Adipocyte (in vitro differentiated cells): Measurements from ENCODE around the gene ARMH3.

Source experiments
- DNase-seq: peaks from one replicate; pipeline ENCODE4 v3.0.0-alpha.2; 2015; ENCODE audit warnings: low read depth
- H3K27me3 ChIP-seq: replicated peaks from 2 replicates; pipeline ENCODE4 v1.7.0; 2013; ENCODE audit warnings: mild to moderate bottlenecking, low read length, moderate library complexity; ENCODE audit not compliant: control insufficient read depth, insufficient read depth
- H3K36me3 ChIP-seq: 2 replicates; pipeline ENCODE4 v1.7.0; 2013; ENCODE audit warnings: low read length, mild to moderate bottlenecking, moderate library complexity; ENCODE audit not compliant: control insufficient read depth, insufficient read depth, severe bottlenecking
- H3K4me1 ChIP-seq: 2 replicates; pipeline ENCODE4 v1.7.0; 2013; ENCODE audit warnings: mild to moderate bottlenecking, low read length, moderate library complexity; ENCODE audit not compliant: control insufficient read depth, insufficient read depth
- H3K4me3 ChIP-seq: 2 replicates; pipeline ENCODE4 v1.7.0; 2013; ENCODE audit warnings: mild to moderate bottlenecking, low read length, moderate library complexity
- H3K9ac ChIP-seq: 2 replicates; pipeline ENCODE4 v1.7.0; 2013; ENCODE audit warnings: mild to moderate bottlenecking, low read length, moderate library complexity
- H3K9me3 ChIP-seq: 2 replicates; pipeline ENCODE4 v1.7.0; 2013; ENCODE audit warnings: mild to moderate bottlenecking, low read length, moderate library complexity; ENCODE audit not compliant: control insufficient read depth

The ARMH3 gene

GRCh38 chr10:101906586-101907183 lies 149.3 kb downstream of the ARMH3 start:
- no peaks in the 10 kb centered on the region for H3K27me3 ChIP-seq
- H3K4me3 ChIP-seq, result no peak overlapping the region
- no peak for DNase-seq
- no peaks in the 10 kb centered on the region for H3K9me3 ChIP-seq
- no peaks in the 10 kb centered on the region for H3K4me1 ChIP-seq
- H3K36me3 ChIP-seq, result peaks cover 15% of the 10 kb centered on the region
- H3K9ac ChIP-seq, result no peak overlapping the region

DNA sequence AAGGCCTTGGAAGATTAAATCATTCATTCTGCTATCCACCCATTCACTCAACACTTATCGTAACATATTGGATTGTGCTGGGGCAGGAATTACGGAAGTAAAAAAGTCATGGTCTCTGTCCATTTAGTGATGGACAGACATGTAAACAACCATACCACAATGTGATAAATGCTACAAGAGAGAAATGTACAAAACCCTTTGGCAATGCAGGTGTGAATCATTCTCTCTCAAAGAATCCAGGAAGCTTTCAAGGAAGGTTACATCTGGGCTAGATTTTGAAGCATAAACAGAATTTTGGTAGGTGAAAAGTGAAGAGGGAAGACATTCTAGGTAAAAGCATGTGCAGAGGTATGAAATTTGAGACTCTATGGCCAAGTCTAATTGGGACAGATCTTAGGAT lies 150.7 kb downstream of the ARMH3 start:
- Histone ChIP-seq H3K36me3 (peaks cover 7% of the 10 kb centered on the region), H3K27me3 (no peaks in the 10 kb centered on the region), H3K4me3 (no peak overlapping the region), H3K4me1 (no peaks in the 10 kb centered on the region), H3K9ac (no peak overlapping the region), H3K9me3 (no peaks in the 10 kb centered on the region)
- no peak for DNase-seq

GRCh38 chr10:101903827-101904550 lies 152.0 kb downstream of the ARMH3 start:
- peaks cover 5% of the 10 kb centered on the region for H3K36me3 ChIP-seq
- no peak overlapping the region for H3K4me3 ChIP-seq
- no peaks in the 10 kb centered on the region for H3K27me3 ChIP-seq
- H3K4me1 ChIP-seq, result no peaks in the 10 kb centered on the region
- no peaks in the 10 kb centered on the region for H3K9me3 ChIP-seq
- H3K9ac ChIP-seq, result no peak overlapping the region
- no peak for DNase-seq

DNA sequence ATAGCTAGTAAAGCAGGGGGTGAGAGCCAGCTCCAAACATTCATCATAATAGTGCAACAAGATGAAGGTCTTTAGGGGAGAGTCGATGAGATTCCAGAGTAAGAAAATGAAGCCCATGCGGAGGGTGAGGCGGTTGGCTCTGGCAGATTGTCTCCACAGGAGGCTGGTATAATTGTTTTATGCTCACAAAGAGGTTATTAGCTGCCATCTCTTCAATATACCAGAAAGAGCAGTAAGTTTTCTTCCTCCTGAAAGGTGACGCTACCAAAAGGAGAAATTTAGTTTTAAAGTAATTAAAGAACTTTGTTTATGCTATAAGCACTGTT lies 153.2 kb downstream of the ARMH3 start:
- Histone ChIP-seq H3K27me3 (no peaks in the 10 kb centered on the region), H3K9ac (no peak overlapping the region), H3K4me1 (peaks cover 2% of the 10 kb centered on the region), H3K4me3 (no peak overlapping the region), H3K9me3 (no peaks in the 10 kb centered on the region), H3K36me3 (peaks cover 5% of the 10 kb centered on the region)
- DNase-seq, result no peak

- H3K9ac ChIP-seq, result no peak overlapping the region
- H3K4me1 ChIP-seq, result peaks cover 3% of the 10 kb centered on the region
- H3K4me3 ChIP-seq, result no peak overlapping the region
- peaks cover 5% of the 10 kb centered on the region for H3K36me3 ChIP-seq
- DNase-seq, result no peak
- no peaks in the 10 kb centered on the region for H3K27me3 ChIP-seq
- H3K9me3 ChIP-seq, result no peaks in the 10 kb centered on the region
Measured at GRCh38 chr10:101902032-101902819, 153.7 kb downstream of the ARMH3 start.

DNA sequence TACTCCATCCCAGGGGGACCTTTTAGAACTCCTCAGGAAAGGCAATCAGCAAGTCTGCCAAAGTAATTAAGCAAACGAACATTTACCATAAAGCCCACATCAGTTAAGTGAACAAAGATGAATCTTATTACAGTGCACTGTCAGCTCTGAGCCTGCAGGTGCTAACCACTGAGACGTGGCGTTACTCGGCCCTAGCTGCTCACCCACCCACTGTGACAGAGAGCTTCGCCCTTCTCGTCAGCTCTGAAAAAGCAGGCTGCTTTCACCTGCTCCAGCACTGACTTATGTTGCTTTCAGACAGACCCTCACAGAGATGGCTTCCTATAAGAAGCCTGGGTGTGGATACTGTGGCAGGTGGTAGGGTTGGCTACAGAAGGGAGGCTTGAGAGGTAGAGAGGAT lies 154.6 kb downstream of the ARMH3 start:
- peaks cover 3% of the 10 kb centered on the region for H3K4me1 ChIP-seq
- DNase-seq, result no peak
- H3K4me3 ChIP-seq, result no peak overlapping the region
- no peak overlapping the region for H3K9ac ChIP-seq
- H3K9me3 ChIP-seq, result no peaks in the 10 kb centered on the region
- no peaks in the 10 kb centered on the region for H3K27me3 ChIP-seq
- H3K36me3 ChIP-seq, result no peaks in the 10 kb centered on the region

DNA sequence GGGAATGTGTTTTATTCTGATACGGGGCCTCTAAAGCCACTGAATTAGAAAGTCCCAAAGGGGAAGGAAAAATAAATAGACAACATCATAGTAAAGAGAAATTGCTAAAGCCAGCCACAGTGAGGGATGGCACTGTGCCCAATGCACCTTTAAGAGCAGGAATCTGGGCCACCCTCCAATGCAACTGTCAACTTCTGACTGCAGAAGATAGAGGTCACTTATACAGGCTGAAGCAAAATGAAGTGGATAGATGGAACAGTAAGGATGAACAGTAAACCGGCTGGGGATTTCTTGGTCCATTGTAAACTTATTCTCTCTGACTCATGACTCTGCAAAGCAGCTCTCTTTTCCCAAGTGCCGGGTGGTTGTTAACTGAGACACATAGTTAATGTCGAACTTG lies 158.3 kb downstream of the ARMH3 start:
- DNase-seq, result peak; percentile 30

DNA sequence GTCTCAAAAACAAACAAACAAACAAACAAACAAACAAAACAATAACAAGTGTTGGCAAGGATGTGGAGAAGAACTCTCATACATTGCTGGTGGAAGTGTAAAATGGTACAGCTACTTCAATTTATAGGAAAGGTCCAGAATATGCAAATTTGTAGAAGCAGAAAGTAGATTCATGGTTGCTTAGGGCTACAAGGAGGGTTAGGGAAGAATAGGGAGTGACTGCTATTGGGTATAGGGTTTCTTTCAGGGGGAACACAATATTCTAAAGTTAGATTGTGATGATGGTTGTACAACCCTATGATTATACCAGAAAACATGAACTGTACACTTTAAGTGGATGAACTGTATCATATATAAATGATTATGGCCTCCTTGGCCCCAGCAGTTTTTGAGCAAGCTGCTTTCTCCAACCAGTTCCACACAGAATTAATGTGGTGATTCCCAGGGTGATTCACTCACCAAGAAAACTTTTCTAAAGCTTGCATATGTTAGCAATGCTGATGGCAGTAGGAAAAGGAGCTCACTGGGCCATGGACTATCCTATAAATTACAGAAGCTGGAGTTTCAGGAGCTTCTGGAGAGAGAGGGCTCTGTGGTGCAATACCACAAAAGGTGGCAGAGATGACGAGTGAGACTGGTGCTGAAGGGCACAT lies 159.6 kb downstream of the ARMH3 start:
- Histone ChIP-seq H3K27me3 (no peaks in the 10 kb centered on the region), H3K9ac (no peak overlapping the region), H3K36me3 (no peaks in the 10 kb centered on the region), H3K9me3 (no peaks in the 10 kb centered on the region), H3K4me1 (peaks cover 3% of the 10 kb centered on the region), H3K4me3 (no peak overlapping the region)
- DNase-seq, result no peak

More for the DNA sequence above, 158.3 kb downstream of the ARMH3 start:
- Histone ChIP-seq H3K9me3 (no peaks in the 10 kb centered on the region), H3K27me3 (no peaks in the 10 kb centered on the region), H3K4me3 (no peak overlapping the region), H3K4me1 (peaks cover 3% of the 10 kb centered on the region), H3K9ac (no peak overlapping the region), H3K36me3 (no peaks in the 10 kb centered on the region)

GRCh38 chr10:101895781-101896180 lies 160.2 kb downstream of the ARMH3 start:
- Histone ChIP-seq H3K36me3 (no peaks in the 10 kb centered on the region), H3K4me3 (no peak overlapping the region), H3K27me3 (no peaks in the 10 kb centered on the region), H3K9me3 (no peaks in the 10 kb centered on the region), H3K9ac (no peak overlapping the region), H3K4me1 (peaks cover 3% of the 10 kb centered on the region)
- DNase-seq, result no peak

- DNase-seq, result no peak
- H3K9me3 ChIP-seq, result no peaks in the 10 kb centered on the region
- H3K27me3 ChIP-seq, result no peaks in the 10 kb centered on the region
- peaks cover 3% of the 10 kb centered on the region for H3K4me1 ChIP-seq
- H3K36me3 ChIP-seq, result no peaks in the 10 kb centered on the region
- no peak overlapping the region for H3K4me3 ChIP-seq
- H3K9ac ChIP-seq, result no peak overlapping the region
Measured at GRCh38 chr10:101894742-101895141, 161.2 kb downstream of the ARMH3 start.

GRCh38 chr10:101894266-101894665 lies 161.7 kb downstream of the ARMH3 start:
- no peaks in the 10 kb centered on the region for H3K36me3 ChIP-seq
- H3K9me3 ChIP-seq, result no peaks in the 10 kb centered on the region
- H3K4me1 ChIP-seq, result peaks cover 3% of the 10 kb centered on the region
- DNase-seq, result no peak
- H3K4me3 ChIP-seq, result no peak overlapping the region
- H3K9ac ChIP-seq, result no peak overlapping the region
- no peaks in the 10 kb centered on the region for H3K27me3 ChIP-seq
